ENCODE data around the gene MTUS2.

MTUS2 gene

GRCh38 chr13:29550430-29550988 lies 730.4 kb downstream of the MTUS2 start:
- DNase-seq (ENCODE audit: low read depth) = no peak
- no peak overlapping the region for H3K4me3 ChIP-seq (ENCODE audit: low read depth, low read length)
- TF ChIP-seq MYC (IDR thresholded peaks at IDR 0.05; ENCODE audit: low read depth, low read length) (no peak), POLR2A (IDR thresholded peaks at IDR 0.05; ENCODE audit: extremely low read depth, insufficient read length) (no peak), CTCF (IDR thresholded peaks at IDR 0.05; ENCODE audit: low read depth, low read length) (no peak), MAX (IDR thresholded peaks at IDR 0.05; ENCODE audit: low read depth, low read length) (no peak)

GRCh38 chr13:29551214-29551613 lies 731.1 kb downstream of the MTUS2 start:
- TF ChIP-seq MAX (IDR thresholded peaks at IDR 0.05; ENCODE audit: low read depth, low read length) = no peak
- TF ChIP-seq MYC (IDR thresholded peaks at IDR 0.05; ENCODE audit: low read depth, low read length) = no peak
- TF ChIP-seq CTCF (IDR thresholded peaks at IDR 0.05; ENCODE audit: low read depth, low read length) = no peak
- no peak for TF ChIP-seq POLR2A (IDR thresholded peaks at IDR 0.05; ENCODE audit: extremely low read depth, insufficient read length)
- no peak for DNase-seq (ENCODE audit: low read depth)
- H3K4me3 ChIP-seq (ENCODE audit: low read depth, low read length) = no peak overlapping the region
